Ishikawa (cell line): ENCODE results near the gene ESYT2.

ENCODE experiments used
- CEBPB ChIP-seq: IDR thresholded peaks from 2 replicates; pipeline ENCODE4 v1.6.1; 2012
- EGR1 ChIP-seq: IDR thresholded peaks from 2 replicates; pipeline ENCODE4 v1.6.1; 2012
- EP300 ChIP-seq: IDR thresholded peaks from 2 replicates; pipeline ENCODE4 v1.6.1; 2012; ENCODE audit warnings: borderline replicate concordance
- MAX ChIP-seq: IDR thresholded peaks from 2 replicates; pipeline ENCODE4 v1.6.1; 2012
- NFIC ChIP-seq: IDR thresholded peaks from 2 replicates; pipeline ENCODE4 v1.6.1; 2012
- RAD21 ChIP-seq: IDR thresholded peaks from 2 replicates; pipeline ENCODE4 v1.6.1; 2012; ENCODE audit warnings: low read depth
- REST ChIP-seq: IDR thresholded peaks from 2 replicates; pipeline ENCODE4 v1.6.1; 2012; ENCODE audit warnings: low read depth, mild to moderate bottlenecking
- TAF1 ChIP-seq: IDR thresholded peaks from 2 replicates; pipeline ENCODE4 v1.6.1; 2012; ENCODE audit warnings: low read depth, mild to moderate bottlenecking
- YY1 ChIP-seq: IDR thresholded peaks from 2 replicates; pipeline ENCODE4 v1.6.1; 2012; ENCODE audit warnings: low read depth

- TF ChIP-seq YY1 (no peak), CEBPB (no peak), MAX (no peak), EP300 (no peak), RAD21 (no peak), TAF1 (no peak), NFIC (no peak), EGR1 (no peak), REST (no peak)
Measured at GRCh38 chr7:158864507-158864820, 35.2 kb upstream of the ESYT2 start.
